GM18861 (cell line): ENCODE data around the gene ARHGDIA.

ENCODE experiments used
- ATAC-seq: cut with Tn5 transposase; IDR thresholded peaks from one replicate; pipeline ENCODE4 v1.9.1; 2021; ENCODE audit not compliant: unreplicated experiment

Gene ARHGDIA

DNA sequence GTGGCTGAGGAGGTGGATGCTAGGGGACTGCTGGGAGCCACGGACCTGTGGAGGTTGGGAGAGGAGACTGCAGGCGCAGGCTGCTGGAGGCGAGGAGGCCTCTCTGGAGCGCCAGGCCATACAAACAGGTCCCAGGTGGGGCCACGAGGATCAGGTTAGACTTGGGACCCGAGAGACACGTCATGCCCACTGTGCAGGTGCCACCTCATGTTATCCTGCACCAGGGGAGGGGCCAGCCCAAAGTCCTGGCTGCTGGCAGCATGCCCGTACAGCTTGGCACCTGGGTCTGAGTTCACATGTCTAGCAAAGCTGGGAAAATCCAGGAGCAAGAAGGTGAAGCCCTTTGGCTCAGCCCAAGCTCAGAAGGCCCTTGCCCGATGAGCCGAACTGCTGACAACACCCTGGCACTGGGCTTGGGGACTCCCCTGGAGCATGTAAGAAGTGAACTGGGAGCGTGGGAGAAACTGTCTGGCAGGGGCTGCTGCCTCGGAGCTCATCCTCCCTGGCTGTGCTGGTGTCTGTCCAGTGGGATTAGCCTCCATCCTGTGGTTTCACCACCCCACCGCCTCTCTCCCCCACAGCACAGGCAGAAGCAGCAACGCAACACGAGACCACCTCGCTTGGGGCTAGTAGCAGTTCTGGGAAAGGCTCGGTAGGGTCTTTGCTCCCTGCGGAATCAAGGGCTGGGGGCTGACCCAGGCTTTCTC is 5.3 kb downstream of the ARHGDIA start:
- ATAC-seq: no peak

GRCh38 chr17:81865358-81865732 is 5.8 kb downstream of the ARHGDIA start:
- no peak for ATAC-seq

- no peak for ATAC-seq
Measured at GRCh38 chr17:81863833-81864768, 7.0 kb downstream of the ARHGDIA start.

DNA sequence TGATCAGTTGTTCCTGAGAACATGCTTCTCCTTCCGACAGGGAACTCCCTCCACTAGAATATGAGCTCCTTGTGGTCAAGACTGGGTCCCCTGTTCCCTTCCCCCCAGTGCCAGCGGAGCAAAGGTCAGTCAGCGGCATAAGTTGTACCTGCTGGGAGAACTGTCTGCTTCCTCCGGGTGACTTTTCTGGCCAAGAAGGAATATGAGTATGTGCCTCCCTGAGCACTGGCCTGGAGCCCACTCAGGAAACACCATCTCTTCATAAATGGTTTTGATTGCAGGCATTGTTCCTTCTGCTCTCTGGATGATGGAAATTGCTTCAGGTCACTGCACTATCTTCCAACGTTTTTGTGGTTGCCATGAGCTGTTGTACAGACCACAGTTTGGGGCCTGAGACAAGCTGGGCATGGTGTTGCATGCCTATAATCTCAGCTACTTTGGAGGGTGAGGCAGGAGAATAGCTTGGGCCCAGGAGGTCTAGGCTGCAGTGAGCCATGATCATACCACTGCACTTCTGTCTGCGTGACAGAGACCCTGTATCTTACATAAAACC is 7.9 kb downstream of the ARHGDIA start:
- no peak for ATAC-seq

- peak; percentile 77 for ATAC-seq
Measured at GRCh38 chr17:81860756-81861568, 10.2 kb downstream of the ARHGDIA start.

DNA sequence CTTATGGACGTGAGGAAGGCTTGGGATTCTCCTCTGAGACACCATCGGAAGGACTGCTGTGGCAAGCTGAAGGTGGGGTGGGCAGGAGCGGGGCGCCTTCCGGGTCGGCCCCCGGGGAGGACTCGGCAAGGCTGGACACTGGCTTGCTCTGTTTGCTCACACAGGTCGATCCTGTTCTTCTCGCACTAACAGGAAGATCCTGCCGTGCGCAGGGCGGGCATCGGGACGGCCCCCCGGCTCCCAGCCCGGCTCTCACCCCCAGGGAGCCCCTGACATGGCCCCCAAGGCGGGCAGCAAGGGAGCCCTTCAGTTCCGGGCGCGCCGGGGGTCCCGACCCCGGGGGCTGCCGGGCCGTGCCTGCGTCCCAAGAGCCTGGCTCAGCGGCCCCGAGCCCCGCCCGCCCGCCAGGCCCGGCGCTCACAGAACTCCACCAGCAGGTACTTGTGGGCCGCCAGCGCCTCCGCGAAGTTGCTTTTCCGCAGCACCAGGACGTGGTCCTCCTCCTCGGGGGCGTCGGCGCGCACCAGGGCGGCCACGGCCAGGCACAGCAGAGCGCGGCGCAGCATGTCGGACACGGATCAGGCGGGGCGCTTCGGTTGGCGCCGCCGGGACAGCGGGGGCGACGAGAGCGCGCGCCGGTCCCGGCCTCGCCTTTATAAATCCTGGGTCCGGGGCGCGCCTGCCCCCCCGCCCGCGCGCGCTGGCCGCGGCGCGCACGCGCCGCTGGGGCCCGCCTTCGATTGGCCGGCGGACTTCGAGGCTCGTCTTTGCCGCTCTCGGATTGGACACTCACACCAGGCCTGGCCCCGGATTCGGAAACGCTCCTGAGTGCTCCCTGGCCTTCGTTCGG is 11.0 kb downstream of the ARHGDIA start, which contains the start of gene P4HB:
P4HB (minus strand) TSS at position 630 of the 850 bp plus-strand sequence; CDS start at position 566, 64 bp downstream.
- ATAC-seq: no peak

DNA sequence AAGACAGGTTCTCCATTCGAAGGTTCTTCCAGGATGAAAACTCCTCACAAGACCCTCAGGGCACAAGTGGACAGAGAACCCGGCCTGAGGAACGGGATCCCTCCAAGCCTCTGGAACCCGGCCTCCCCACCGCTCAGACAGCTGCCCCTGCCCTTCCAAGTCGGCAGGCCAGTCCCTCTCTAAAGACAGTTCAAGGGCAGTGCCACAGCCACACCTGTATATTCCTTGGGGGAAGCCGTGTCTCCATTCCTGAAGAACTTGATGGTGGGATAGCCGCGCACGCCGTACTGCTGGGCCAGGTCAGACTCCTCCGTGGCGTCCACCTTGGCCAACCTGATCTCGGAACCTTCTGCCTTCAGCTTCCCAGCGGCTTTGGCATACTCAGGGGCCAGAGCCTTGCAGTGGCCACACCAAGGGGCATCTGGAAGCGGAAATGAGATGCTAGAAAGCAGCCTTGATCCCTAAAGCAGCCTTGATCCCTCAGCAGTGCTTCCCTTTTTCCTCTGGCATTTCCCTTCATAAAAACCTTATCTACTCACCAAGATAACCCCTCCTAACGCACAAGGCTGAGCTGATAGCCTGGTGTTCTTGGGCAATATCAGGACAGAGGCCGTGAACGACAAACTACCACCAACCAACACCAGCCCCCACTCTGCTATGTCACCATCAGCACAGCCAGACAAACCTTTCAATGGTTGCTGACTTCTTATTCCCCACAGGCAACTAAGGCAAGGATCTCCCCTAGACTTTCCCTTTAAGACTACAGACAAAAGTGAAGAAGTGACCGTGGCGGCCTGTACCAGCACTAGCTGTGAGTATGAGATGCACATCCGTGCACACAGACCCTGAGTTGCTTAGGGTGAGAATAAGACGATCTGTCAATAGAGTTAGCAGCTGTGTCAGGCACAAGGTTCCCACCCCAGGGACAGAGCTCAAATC is 11.9 kb downstream of the ARHGDIA start:
- ATAC-seq: no peak

GRCh38 chr17:81858170-81858966 is 12.8 kb downstream of the ARHGDIA start:
- ATAC-seq: no peak

DNA sequence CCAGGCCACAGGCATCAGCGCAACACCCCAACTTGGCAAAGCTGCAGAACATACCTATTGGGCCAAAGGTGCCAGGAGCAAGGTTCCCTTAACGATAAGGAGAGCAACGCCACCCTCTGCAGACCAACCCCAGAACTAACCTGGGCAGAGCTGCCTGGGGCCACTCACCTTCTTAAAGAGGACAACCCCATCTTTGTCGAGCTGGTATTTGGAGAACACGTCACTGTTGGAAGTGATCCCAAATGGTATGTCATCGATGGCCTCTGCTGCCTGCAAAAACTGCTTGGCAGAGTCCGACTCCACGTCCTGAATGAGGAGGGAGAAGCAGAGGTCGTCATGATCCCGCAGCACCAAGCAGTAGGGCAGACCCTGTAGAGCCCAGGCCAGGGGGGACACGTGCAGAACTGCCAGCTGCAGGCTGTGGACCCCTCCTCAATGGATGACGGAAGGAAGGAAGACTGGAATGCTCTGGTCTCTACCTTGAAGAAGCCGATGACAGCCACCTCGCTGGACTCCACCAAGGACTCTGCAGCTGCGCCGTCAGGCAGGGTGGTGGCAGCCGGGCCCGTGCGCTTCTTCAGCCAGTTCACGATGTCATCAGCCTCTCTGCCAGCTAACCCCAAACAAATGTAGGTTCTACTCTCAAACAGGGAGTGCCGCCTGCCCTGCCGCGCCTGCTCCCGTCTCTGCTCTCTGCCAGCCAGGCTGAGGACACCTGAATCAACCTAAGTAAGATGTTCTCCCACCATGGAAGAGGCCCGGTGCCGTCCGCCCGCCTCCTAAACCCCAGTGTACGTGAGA is 16.0 kb downstream of the ARHGDIA start:
- ATAC-seq: no peak

DNA sequence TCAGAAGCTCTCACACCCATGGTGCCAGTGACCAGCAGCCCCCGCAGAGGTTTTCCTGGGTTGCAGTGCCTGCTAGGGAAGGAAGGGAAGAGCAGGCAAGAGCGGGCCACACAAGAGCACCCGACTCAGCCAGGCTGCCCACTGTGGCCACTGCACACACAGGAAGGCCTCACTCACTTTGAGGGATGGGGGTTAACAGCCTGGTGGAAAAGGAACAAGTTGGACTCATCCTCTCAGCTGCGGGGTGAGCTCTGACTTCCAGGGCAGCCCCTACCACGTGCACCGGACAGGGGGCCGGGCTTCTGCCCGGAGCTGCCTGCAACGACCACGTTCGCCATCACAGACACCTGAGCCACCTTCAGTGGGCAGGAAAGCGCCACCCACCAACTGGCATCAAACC is 18.9 kb downstream of the ARHGDIA start:
- no peak for ATAC-seq

GRCh38 chr17:81851423-81851822 is 19.7 kb downstream of the ARHGDIA start:
- no peak for ATAC-seq

DNA sequence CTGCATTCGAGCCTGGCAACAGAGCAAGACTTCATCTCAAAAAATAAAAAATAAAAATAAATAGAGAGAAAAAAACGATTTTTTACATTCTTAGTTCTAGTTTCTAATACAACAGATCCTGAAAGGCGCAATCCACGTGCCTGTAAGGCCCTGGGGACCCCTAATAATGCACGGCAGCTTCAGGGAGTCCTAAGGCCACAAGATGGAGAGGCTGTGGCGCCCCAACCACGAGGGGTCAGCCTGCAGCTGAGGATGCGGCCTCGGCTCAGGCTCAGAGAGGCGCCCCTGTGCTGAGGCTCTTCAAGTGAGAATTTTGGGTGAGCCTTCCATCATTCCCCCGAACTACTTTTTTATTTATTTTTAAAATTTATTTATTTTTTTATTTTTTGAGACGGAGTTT is 21.7 kb downstream of the ARHGDIA start:
- ATAC-seq: no peak

DNA sequence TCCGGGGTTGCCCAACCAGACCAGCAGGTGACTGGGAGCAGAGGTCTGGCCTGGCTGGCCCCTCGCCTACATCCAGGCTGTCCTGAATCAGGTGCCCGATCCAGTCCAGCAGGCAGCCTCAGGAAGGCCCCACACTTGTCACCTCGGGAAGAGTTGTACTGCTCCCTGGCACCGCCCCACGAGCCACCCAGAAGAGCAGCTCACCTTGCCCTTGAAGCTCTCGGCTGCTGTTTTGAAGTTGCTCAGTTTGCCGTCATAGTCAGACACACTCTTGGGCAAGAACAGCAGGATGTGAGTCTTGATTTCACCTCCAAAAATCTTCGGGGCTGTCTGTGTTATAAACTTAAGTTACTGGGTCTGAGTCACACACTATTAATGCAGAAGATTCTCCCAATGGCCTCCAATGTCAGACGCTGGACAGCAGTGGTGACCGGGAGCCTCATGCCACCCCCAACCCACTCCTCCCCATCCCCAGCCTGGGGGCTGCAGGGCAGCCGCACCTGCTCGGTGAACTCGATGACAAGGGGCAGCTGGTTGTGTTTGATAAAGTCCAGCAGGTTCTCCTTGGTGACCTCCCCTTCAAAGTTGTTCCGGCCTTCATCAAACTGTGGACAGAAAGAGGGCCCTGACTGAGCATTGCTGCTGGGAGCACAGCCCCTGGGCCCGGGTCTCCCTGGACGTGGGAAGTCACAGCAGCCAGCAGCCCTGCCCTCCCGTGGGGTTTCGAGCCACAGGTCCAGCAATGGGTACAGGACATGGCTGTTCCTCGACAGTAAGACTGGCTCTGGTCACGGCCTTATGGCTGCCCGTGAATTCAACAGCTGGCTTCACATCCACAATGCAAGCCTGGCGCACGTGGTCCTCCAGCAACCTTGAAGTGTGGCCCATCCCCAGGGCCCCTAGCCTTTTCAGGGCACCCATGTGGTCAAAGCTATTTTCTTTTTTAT is 24.1 kb downstream of the ARHGDIA start:
- ATAC-seq: no peak

DNA sequence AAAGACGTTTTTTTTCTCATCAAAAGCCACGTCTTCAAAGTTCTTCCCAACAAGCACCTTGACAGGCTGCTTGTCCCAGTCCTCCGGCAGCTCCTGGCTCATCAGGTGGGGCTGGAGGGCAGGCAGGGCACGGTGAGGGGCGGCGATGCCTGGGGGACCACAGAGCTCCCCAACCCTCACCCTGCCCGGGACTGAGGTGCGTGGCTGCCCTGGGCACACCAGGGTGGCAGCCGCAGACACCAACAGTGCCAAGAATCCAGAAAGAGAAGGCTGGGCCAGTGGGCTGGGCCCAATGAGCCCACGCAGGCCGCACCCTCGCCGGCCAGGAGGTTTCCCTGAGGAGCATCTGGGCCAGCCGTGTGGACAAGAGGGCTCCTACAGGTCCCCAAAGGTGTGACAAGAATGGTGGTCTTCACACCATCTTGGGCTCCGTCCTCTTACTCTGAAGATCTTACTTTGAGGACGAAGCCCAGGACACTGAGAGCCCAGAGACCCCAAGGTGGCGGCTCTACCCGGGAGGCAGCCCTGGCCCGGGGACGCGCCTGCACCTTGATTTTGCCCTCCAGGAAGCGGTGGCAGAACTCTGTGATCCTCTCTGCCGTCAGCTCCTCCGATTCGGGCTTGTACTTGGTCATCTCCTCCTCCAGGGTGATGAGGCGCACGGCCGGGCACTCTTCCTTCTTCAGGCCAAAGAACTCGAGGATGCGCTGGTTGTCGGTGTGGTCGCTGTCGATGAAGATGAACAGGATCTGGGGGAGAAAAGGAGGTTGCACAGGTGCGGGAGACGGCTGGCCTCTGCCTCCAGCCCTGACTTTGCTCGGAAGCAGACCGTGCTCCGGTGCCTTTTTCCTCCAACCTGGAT is 25.0 kb downstream of the ARHGDIA start:
- ATAC-seq: no peak

- ATAC-seq: no peak
Measured at GRCh38 chr17:81845361-81845760, 25.8 kb downstream of the ARHGDIA start.
